Keratinocyte (primary cell): ENCODE measurements around the gene ATP2B2.

Experiments
- CTCF ChIP-seq, 3 experiments: IDR thresholded peaks in 1 of 3; conservative IDR thresholded peaks in 1 of 3; optimal IDR thresholded peaks in 1 of 3; 2 replicates in 2 of 3; 3 replicates in 1 of 3; pipeline versions ENCODE3 to v1.5.1; 2011; ENCODE audit warnings: low read length in 3 of 3, mild to moderate bottlenecking in 3 of 3, moderate library complexity in 2 of 3, control low read depth in 1 of 3, inconsistent platforms in 1 of 3; ENCODE audit not compliant: insufficient read depth in 2 of 3; ENCODE audit errors: extremely low read depth in 1 of 3
- EZH2 ChIP-seq: IDR thresholded peaks from one replicate; pipeline ENCODE4 v1.6.1; 2012; ENCODE audit warnings: inconsistent platforms, mild to moderate bottlenecking, low read length, moderate library complexity

- no peak for TF ChIP-seq CTCF (optimal IDR thresholded peaks at IDR 0.05 in 1 of 3, IDR thresholded peaks at IDR 0.05 in 1 of 3, conservative IDR thresholded peaks at IDR 0.05 in 1 of 3; ENCODE audit: extremely low read depth in 1 of 3, insufficient read depth in 2 of 3, low read length in 3 of 3)
- TF ChIP-seq EZH2 = no peak
Observed at GRCh38 chr3:10376353-10376752, 129.0 kb downstream of the ATP2B2 start.
